Measurements from ENCODE around the gene STK35. TPM values are rescaled to one million over a fixed set of nuclear protein-coding genes. Genes with fewer than 3 reads are reported as not detected.
A peak's percentile ranks its signal among the peaks of the same experiment; 100 is the strongest.

STK35 gene
- total RNA-seq = 10 to 100 TPM; 17.5 to 21.1 (median 18.7) TPM

DNA sequence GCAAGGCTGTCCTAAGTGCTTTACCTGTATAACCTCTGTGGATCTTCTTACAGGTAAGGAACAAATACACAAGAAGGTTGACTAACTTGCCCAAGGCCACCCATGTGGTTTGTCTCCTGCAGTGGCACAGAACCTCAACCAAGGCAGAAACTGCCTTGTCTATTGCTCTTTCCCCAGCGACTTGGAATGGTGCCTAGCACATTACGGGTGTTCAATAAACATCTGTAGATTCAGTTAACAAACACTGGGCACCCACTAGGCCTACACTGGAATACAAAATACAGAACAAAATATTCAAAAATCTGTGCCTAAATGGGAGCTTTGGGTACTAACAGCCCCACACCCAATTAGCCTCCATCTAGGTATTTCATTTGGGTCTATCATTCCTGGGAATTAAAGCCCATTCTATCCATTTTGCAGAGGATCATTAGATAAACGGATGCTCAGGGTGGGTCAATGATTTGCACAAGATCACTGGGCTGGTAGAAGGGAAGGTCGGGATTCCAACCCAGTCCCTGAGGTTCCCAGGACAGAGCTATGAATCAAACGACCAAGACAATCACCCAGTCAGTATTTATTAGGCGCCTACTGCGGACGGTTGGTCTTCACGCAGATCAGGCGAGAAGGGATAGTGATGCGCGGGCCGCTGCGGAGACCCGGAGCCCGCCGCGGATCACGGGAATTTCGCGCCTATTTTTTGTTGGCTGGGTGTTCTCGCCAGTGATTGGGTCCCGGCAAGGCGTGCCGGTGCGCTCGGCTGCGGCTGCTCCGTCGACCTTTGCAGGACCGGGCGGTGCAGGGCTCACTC, at the start of gene STK35:
Gene STK35 (plus strand): TSS at position 771 of the 808 bp plus-strand sequence. CDS start 55 bp downstream, outside the sequence.
- no peaks in the 10 kb centered on the region for H3K27me3 Mint-ChIP-seq (ENCODE audit: low read depth)
- peak; percentile 60 to 70 for ATAC-seq
- peak within 1 kb of the TSS; percentile 86 for H3K4me3 Mint-ChIP-seq
- peaks cover 8% of the 10 kb centered on the region for H3K36me3 Mint-ChIP-seq (ENCODE audit: insufficient read depth)
- peak; percentile 57 for DNase-seq
- H3K9me3 Mint-ChIP-seq = no peaks in the 10 kb centered on the region
- H3K4me1 Mint-ChIP-seq (ENCODE audit: low read depth) = peaks cover 36% of the 10 kb centered on the region

GRCh38 chr20:2051946-2052345, 49.7 kb upstream of the STK35 start:
- ATAC-seq (no peak), DNase-seq (no peak)

GRCh38 chr20:2052741-2053140, 48.9 kb upstream of the STK35 start:
- Mint-ChIP-seq H3K9me3 (peaks cover 10% of the 10 kb centered on the region), H3K4me3 (no peak overlapping the region), H3K27me3 (ENCODE audit: low read depth) (peaks cover 29% of the 10 kb centered on the region), H3K36me3 (ENCODE audit: insufficient read depth) (no peaks in the 10 kb centered on the region), H3K4me1 (ENCODE audit: low read depth) (no peaks in the 10 kb centered on the region)
- ATAC-seq (no peak), DNase-seq (no peak)

More at GRCh38 chr20:2051946-2052345, 49.7 kb upstream of the STK35 start:
- Mint-ChIP-seq H3K9me3 (peaks cover 7% of the 10 kb centered on the region), H3K27me3 (ENCODE audit: low read depth) (peaks cover 30% of the 10 kb centered on the region), H3K4me1 (ENCODE audit: low read depth) (no peaks in the 10 kb centered on the region), H3K36me3 (ENCODE audit: insufficient read depth) (no peaks in the 10 kb centered on the region), H3K4me3 (no peak overlapping the region)

DNA sequence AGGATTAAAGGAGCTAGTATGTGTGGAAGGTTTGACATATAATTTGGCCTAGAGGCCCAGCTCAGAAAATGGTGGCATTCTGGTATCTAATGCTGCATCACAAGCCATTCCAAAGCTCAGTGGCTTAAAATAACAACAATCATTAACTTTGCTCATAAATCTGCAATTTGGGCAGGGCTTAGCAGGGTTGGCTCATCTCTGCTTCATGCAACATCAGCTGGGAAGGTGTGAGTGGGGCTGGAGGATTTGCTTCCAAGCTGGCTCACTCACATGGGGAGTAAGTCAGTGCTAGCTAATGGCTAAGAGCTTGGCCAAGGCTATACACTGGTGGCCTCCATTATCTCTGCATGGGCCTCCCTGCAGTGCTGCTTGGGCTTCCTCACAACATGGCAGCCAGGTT, 48.0 kb upstream of the STK35 start:
- Mint-ChIP-seq H3K36me3 (ENCODE audit: insufficient read depth) (no peaks in the 10 kb centered on the region), H3K9me3 (peaks cover 19% of the 10 kb centered on the region), H3K4me1 (ENCODE audit: low read depth) (no peaks in the 10 kb centered on the region), H3K4me3 (no peak overlapping the region), H3K27me3 (ENCODE audit: low read depth) (peaks cover 29% of the 10 kb centered on the region)
- no peak for ATAC-seq
- DNase-seq = no peak

GRCh38 chr20:2054911-2055310, 46.7 kb upstream of the STK35 start:
- Mint-ChIP-seq H3K27me3 (ENCODE audit: low read depth) (peaks cover 29% of the 10 kb centered on the region), H3K4me1 (ENCODE audit: low read depth) (no peaks in the 10 kb centered on the region), H3K36me3 (ENCODE audit: insufficient read depth) (no peaks in the 10 kb centered on the region), H3K9me3 (peaks cover 20% of the 10 kb centered on the region), H3K4me3 (no peak overlapping the region)
- DNase-seq = no peak
- no peak for ATAC-seq

DNA sequence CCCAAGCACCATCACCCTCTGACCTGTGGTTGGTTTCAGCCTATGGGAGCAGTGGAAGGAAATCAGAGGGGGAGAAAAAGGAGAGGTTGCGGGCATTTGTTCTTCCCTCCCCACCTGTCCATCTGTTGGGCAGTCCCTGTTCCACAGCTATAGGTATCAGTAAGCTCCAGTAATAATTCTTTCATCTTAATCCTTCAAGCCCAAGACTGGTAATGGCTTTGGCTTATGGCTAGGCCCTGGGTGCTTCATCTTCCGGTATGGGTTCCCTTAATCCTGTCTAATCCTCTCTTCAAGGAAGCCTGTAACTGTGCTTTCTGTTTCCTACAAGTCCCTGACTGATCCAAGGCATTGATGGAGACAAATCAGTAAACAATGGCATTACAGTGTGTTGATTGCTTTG, 42.2 kb upstream of the STK35 start:
- DNase-seq (no peak), ATAC-seq (no peak)
- H3K4me3 Mint-ChIP-seq = no peak overlapping the region
- no peaks in the 10 kb centered on the region for H3K4me1 Mint-ChIP-seq (ENCODE audit: low read depth)
- peaks cover 19% of the 10 kb centered on the region for H3K27me3 Mint-ChIP-seq (ENCODE audit: low read depth)
- no peaks in the 10 kb centered on the region for H3K36me3 Mint-ChIP-seq (ENCODE audit: insufficient read depth)
- H3K9me3 Mint-ChIP-seq = peaks cover 13% of the 10 kb centered on the region

GRCh38 chr20:2065099-2065498, 36.5 kb upstream of the STK35 start:
- Mint-ChIP-seq H3K9me3 (no peaks in the 10 kb centered on the region), H3K36me3 (ENCODE audit: insufficient read depth) (no peaks in the 10 kb centered on the region), H3K27me3 (ENCODE audit: low read depth) (peaks cover 23% of the 10 kb centered on the region), H3K4me3 (no peak overlapping the region), H3K4me1 (ENCODE audit: low read depth) (no peaks in the 10 kb centered on the region)
- ATAC-seq (no peak), DNase-seq (no peak)

DNA sequence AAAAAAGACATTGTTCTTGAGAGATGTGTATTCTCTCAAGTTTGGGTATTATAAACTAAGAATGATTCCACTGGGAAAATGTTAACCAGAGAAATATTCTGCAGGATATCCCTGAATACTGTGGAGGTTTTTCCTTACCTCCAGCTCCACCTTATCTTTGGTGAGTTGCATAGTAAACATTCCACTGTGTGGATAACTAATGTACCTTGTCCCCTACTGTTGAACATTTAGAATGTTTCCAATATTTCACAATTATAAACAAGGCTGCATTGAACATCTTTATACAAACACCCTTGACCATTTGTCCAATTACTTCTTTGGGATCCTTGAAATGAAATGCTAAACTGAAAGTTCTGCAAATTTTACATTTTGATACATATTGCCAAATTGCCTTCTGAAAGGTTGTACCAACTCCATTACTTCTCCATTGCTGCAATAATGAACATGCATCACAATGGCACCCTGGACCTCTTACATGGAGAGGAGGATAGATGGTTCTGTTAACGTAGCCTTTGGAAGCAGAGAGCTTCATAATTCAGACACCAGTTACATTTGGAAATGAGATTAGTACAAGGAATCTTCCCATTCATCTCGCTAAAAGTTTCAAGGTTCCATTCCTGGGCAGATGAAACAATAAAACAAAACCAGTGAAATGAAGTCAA, 35.0 kb upstream of the STK35 start:
- H3K27me3 Mint-ChIP-seq (ENCODE audit: low read depth) = peaks cover 30% of the 10 kb centered on the region
- no peaks in the 10 kb centered on the region for H3K9me3 Mint-ChIP-seq

DNA sequence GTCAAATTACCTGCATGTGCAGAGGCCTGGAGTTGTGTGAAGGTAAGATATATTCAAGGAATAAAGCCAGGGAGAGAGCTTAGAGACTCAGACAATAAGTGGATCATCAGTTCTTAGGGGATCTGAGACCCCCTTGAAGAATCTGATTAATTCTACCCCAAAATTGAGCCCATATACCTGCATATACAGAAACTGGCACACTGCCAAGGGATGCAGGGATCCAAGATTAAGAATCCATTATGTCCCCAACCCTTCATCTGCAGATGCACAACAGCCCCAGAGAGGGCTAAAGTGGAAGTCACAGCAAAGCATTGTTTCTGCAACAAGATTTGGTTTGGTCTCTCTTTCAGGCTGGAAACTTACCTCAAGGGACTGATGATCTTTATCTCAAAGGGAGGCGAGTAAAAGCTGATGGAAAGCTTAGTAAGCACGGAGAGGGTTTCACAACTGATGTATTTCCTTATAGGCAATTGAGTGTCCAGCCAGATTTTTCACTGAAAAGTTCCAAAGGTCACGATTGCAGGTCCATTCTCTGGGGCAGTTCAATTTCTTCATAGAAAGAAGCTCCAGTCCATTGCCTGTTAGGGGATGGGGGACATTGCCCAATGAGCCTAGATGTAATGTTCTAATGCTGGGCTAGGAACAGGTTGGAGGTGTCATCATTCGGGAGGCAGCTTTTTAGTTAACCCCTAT, 20.9 kb upstream of the STK35 start:
- no peak for ATAC-seq
- DNase-seq = no peak
- H3K4me1 Mint-ChIP-seq (ENCODE audit: low read depth) = no peaks in the 10 kb centered on the region
- H3K4me3 Mint-ChIP-seq = no peak overlapping the region
- H3K27me3 Mint-ChIP-seq (ENCODE audit: low read depth) = peaks cover 36% of the 10 kb centered on the region
- no peaks in the 10 kb centered on the region for H3K36me3 Mint-ChIP-seq (ENCODE audit: insufficient read depth)
- H3K9me3 Mint-ChIP-seq = no peaks in the 10 kb centered on the region

More for the DNA sequence above, 35.0 kb upstream of the STK35 start:
- H3K4me3 Mint-ChIP-seq = no peak overlapping the region
- DNase-seq (no peak), ATAC-seq (no peak)
- no peaks in the 10 kb centered on the region for H3K4me1 Mint-ChIP-seq (ENCODE audit: low read depth)
- no peaks in the 10 kb centered on the region for H3K36me3 Mint-ChIP-seq (ENCODE audit: insufficient read depth)

DNA sequence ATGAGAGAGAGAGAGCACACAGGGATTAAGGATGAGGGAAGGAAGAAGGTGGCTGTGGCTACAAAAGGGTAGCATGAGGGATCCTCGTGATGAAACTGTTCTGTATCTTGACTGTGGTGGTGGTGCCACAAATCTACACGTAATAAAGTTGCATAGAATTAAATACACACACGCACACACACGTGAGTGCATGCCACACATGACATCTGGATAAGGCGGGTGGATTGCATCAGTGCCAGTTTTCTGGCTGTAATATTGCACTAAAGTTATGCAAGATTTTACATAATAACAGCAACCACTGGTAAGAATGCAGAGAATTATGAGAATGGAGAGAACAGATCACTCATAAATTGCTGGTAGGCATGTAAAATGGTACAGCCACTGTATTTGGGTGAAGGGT, 16.9 kb upstream of the STK35 start:
- H3K27me3 Mint-ChIP-seq (ENCODE audit: low read depth) = peaks cover 44% of the 10 kb centered on the region
- no peaks in the 10 kb centered on the region for H3K4me1 Mint-ChIP-seq (ENCODE audit: low read depth)
- no peak overlapping the region for H3K4me3 Mint-ChIP-seq
- H3K9me3 Mint-ChIP-seq = no peaks in the 10 kb centered on the region
- ATAC-seq (no peak), DNase-seq (no peak)
- no peaks in the 10 kb centered on the region for H3K36me3 Mint-ChIP-seq (ENCODE audit: insufficient read depth)

DNA sequence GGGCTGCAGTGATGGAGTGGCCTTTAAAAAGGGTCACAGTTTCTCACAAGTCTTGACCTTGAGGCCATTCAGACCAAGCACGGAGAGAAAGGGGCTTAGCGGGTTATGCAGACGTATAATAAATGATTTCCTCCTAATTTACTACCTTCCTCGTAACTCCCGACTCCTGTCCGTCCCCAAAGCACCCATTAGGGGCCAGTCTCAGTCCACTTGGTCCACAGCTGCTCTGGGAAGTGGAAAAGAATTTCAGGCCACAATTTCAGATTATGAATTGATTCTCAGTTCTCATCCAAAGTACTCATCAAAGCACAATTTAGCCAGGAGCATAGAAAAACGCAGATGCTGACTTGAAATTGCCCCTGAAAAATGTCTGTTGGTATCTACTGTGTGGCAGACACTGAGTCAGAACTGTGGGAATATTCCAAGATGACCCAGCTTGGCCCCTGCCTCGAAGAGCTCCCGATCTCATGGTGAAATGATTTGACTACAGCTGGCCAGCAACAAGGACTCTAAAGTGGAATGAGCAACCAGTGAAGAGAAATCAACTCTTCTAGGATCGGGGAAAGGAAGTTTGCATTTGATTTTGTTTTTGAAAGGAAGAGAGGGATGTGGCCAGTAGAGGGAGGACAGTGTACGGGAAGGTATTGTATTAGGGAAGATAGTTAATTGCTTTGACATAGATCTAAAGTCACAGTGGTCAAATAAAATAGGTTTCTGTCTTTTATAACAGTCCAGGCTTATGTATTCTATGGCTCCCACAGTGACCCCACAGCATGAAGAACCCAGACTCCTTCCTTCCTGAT, 15.2 kb upstream of the STK35 start:
- ATAC-seq (no peak), DNase-seq (no peak)
- H3K27me3 Mint-ChIP-seq (ENCODE audit: low read depth) = peaks cover 47% of the 10 kb centered on the region
- no peaks in the 10 kb centered on the region for H3K9me3 Mint-ChIP-seq
- no peak overlapping the region for H3K4me3 Mint-ChIP-seq
- H3K4me1 Mint-ChIP-seq (ENCODE audit: low read depth) = no peaks in the 10 kb centered on the region
- H3K36me3 Mint-ChIP-seq (ENCODE audit: insufficient read depth) = no peaks in the 10 kb centered on the region

GRCh38 chr20:2086980-2087377, 14.6 kb upstream of the STK35 start:
- ATAC-seq (no peak), DNase-seq (no peak)
- H3K27me3 Mint-ChIP-seq (ENCODE audit: low read depth) = peaks cover 44% of the 10 kb centered on the region
- H3K4me1 Mint-ChIP-seq (ENCODE audit: low read depth) = no peaks in the 10 kb centered on the region
- no peak overlapping the region for H3K4me3 Mint-ChIP-seq
- no peaks in the 10 kb centered on the region for H3K36me3 Mint-ChIP-seq (ENCODE audit: insufficient read depth)
- H3K9me3 Mint-ChIP-seq = no peaks in the 10 kb centered on the region

- ATAC-seq = no peak
These were observed 12.7 kb upstream of the STK35 start for GRCh38 chr20:2088891-2089290.

DNA sequence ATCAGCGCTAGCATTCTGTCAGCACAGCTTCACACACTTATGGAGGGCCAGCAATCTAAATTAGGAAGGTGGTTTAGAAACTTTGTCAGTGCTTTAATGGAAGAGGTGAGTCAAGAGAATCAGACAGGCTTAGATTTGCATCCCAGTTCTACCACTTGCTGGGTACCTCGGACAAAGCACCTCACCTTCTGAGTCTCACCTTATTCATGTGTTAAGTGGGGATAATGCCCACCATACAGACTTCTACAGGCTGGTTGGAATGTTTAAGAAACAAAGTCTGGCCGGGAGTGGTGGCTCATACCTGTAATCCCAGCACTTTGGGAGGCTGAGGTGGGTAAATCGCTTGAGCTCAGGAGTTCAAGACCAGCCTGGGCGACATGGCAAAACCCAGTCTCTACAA, 12.2 kb upstream of the STK35 start:
- H3K4me3 Mint-ChIP-seq = no peak overlapping the region

More at GRCh38 chr20:2088891-2089290, 12.7 kb upstream of the STK35 start:
- H3K36me3 Mint-ChIP-seq (ENCODE audit: insufficient read depth) = no peaks in the 10 kb centered on the region
- H3K4me3 Mint-ChIP-seq = no peak overlapping the region
- H3K4me1 Mint-ChIP-seq (ENCODE audit: low read depth) = no peaks in the 10 kb centered on the region
- no peak for DNase-seq
- no peaks in the 10 kb centered on the region for H3K9me3 Mint-ChIP-seq
- peaks cover 52% of the 10 kb centered on the region for H3K27me3 Mint-ChIP-seq (ENCODE audit: low read depth)

More for the DNA sequence above, 12.2 kb upstream of the STK35 start:
- no peaks in the 10 kb centered on the region for H3K4me1 Mint-ChIP-seq (ENCODE audit: low read depth)
- H3K36me3 Mint-ChIP-seq (ENCODE audit: insufficient read depth) = no peaks in the 10 kb centered on the region
- DNase-seq (no peak), ATAC-seq (no peak)
- H3K9me3 Mint-ChIP-seq = no peaks in the 10 kb centered on the region
- H3K27me3 Mint-ChIP-seq (ENCODE audit: low read depth) = peaks cover 55% of the 10 kb centered on the region
